Ovary (tissue), 9 donors: Measurements from ENCODE around the gene PLCD1. TPM values are rescaled to one million over a fixed set of nuclear protein-coding genes. Genes with fewer than 3 reads are reported as not detected.

Experiments used
- DNase-seq, 5 donors: peaks; one replicate each; pipeline ENCODE4 v3.0.0-alpha.2; 2019 to 2020
- H3K27ac ChIP-seq, 2 donors: fragments of 200-600 bp; one replicate each; pipeline versions ENCODE4 v1.5.1 to v1.8.0; 2019 to 2022
- H3K27me3 ChIP-seq: fragments of 200-600 bp; one replicate; pipeline ENCODE4 v1.8.0; 2022
- H3K36me3 ChIP-seq: fragments of 200-600 bp; sonication (generic); one replicate; pipeline ENCODE4 v1.5.1; 2019
- H3K4me1 ChIP-seq: one replicate; pipeline ENCODE4 v1.8.1; 2013; ENCODE audit warnings: mild to moderate bottlenecking, moderate library complexity; ENCODE audit not compliant: insufficient read depth
- H3K4me3 ChIP-seq: fragments of 200-600 bp; sonication (generic); one replicate; pipeline ENCODE4 v1.5.1; 2017
- H3K9me3 ChIP-seq, 2 donors: fragments of 200-600 bp in 1 of 2; sonication (generic) in 1 of 2; one replicate each; pipeline versions ENCODE4 v1.5.1 to v1.8.1; 2013 to 2019; ENCODE audit warnings: mild to moderate bottlenecking in 1 of 2, moderate library complexity in 1 of 2
- CTCF ChIP-seq, 3 donors: fragments of 450-650 bp in 2 of 3; fragments of 200-600 bp in 1 of 3; IDR thresholded peaks; one replicate each; pipeline versions ENCODE4 v1.5.1 to v1.8.0; 2016 to 2022; ENCODE audit warnings: antibody characterized with exemption in 3 of 3, mild to moderate bottlenecking in 1 of 3
- EP300 ChIP-seq: sonication (generic); formaldehyde crosslinking; IDR thresholded peaks from one replicate; pipeline ENCODE4 v1.6.1; 2017; ENCODE audit warnings: antibody characterized with exemption
- POLR2A ChIP-seq: fragments of 450-650 bp; IDR thresholded peaks from one replicate; pipeline ENCODE4 v1.6.1; 2017; ENCODE audit warnings: antibody characterized with exemption, mild to moderate bottlenecking, moderate library complexity
- WGBS, 3 donors: extraction: QIAGEN DNeasy Blood & Tissue Kit in 1 of 3; methylation state at CpG; one replicate each; pipeline versions ENCODE4 v1.1.5 to v1.1.7; 2013 to 2017; 5-methylcytosine and 5-hydroxymethylcytosine counted together
- intact Hi-C, 4 donors: fragments of 100-400 bp; cut with DNase I; formaldehyde crosslinking; loops; one replicate each; pipeline versions ENCODE4 v1.11.0 to v1.15.1; 2022 to 2023
- polyA plus RNA-seq, 2 donors: library from polyadenylated mRNA; stranded (reverse); fragments of 200-250 nt in 1 of 2; fragments of 350-450 nt in 1 of 2; fragmentation: Illumina TruSeq in 1 of 2; extraction: RNeasy Lipid Tissue Mini Kit (QIAGEN cat#74804) in 1 of 2; gene quantifications; one replicate each; pipeline ENCODE4 v1.2.3, GENCODE V29; 2013 to 2014
- total RNA-seq, 7 donors: library from RNA; depleted of rRNA in 2 of 7; stranded (reverse); fragments of >200 nt in 2 of 7; fragmentation: NEBNext Ultra II Directional in 3 of 7; extraction: Animal tissue kit (Norgen Biotek cat#: 25700) in 3 of 7; gene quantifications; one replicate each; pipeline versions ENCODE4 v1.1.0 to v1.2.4, GENCODE V29; 2016 to 2023
- donor health status: DM: no; HTN: no; CAD: no; lungs with moderate emphysema.
- donor health status: DM: no; HTN: no; CAD: no.
- donor health status: Bipolar disorder and iron deficiency.
- donor health status: DM: yes; HTN: yes; CAD: no.
- donor health status: DM: no; HTN: no; CAD: no.
- donor health status: DM: yes; HTN: yes; CAD: no.

Gene PLCD1
- total and polyA plus RNA-seq, 9 donors = 12.3 to 62.3 (median 27.0) TPM

GRCh38 chr3:37993067-37993455, 36.4 kb downstream of the PLCD1 start:
- Histone ChIP-seq H3K36me3 (no peaks in the 10 kb centered on the region), H3K9me3 (no peaks in the 10 kb centered on the region), H3K4me1 (peaks cover 3% of the 10 kb centered on the region), H3K27me3 (no peaks in the 10 kb centered on the region), H3K27ac (no peak overlapping the region), H3K4me3 (no peak overlapping the region)
- TF ChIP-seq CTCF (IDR thresholded peaks at IDR 0.05) (no peak), POLR2A (no peak), EP300 (no peak)
- no peak for DNase-seq
- intact Hi-C loops = no loop called here
- WGBS, 3 donors = 86 to 91% (median 87%) methylated on average over 8 of the region's 8 CpGs

DNA sequence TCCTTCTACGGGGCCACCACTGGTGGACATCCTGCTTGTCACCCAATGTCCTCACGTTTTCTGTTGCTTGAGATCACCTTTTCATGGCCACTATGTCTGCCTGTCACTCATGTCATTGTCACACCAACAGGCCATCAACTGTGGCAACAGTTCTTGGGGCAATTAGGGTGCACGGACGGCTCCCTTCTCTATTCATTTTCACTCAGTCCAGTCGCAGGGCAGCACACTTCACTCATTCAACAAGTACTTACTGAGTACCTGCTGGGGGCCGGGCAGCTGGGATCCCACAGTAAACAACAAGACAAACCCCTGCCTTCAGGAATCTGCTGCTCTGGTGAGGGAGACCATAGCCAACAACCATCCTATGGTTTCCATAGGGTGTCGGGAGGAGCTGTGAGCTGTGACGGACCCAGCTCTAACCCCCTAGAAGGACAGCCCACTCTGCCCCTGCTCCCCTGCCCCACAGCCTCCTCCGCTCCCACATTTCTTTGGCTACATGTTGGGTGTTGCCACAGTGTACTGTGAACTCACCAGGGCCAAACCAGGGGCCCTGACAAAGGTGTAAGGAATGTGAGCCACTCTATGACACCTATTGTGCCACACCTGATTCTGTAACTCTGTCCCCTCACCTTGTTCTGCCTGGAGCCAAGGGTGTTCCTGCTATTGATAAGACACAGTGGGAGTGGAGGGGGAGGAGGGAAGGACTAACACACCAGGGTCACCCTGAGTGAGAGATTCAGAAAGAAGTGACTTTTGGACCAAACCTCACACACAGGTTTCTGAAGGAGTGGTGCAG, 37.0 kb downstream of the PLCD1 start:
- Histone ChIP-seq H3K36me3 (no peaks in the 10 kb centered on the region), H3K4me1 (peaks cover 2% of the 10 kb centered on the region), H3K27me3 (no peaks in the 10 kb centered on the region), H3K4me3 (no peak overlapping the region), H3K9me3 (no peaks in the 10 kb centered on the region), H3K27ac (no peak overlapping the region)
- WGBS, 3 donors = 87 to 90% (median 89%) methylated on average over 9 of the region's 9 CpGs
- intact Hi-C loops = no loop called here
- DNase-seq = peak in 1 of 5 donors; percentile 26
- TF ChIP-seq CTCF (IDR thresholded peaks at IDR 0.05) (no peak), EP300 (no peak), POLR2A (no peak)

DNA sequence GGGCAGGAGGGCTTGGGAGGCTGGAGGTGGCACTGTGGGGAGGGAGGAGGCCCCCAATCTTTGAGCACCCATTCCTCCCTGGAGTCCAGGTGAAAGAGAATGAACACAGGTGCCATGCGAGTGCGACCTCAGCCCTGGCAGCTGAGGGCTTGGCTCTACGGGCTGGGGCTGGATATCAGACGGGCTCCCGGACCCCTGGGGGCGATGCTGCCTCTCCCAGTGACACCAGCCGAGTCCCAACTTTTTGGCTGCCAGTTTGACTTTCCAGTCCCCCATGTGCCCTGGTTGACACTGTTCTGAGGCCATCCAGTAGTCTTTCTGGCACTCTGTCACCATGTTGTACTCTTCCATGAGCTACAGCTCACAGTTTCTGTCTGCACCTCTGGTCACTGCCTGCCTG, 37.6 kb downstream of the PLCD1 start:
- DNase-seq = peak in 1 of 5 donors; percentile 32
- peaks cover 2% of the 10 kb centered on the region for H3K4me1 ChIP-seq
- H3K27me3 ChIP-seq = no peaks in the 10 kb centered on the region
- H3K4me3 ChIP-seq = no peak overlapping the region
- intact Hi-C loops = no loop called here
- no peak overlapping the region for H3K27ac ChIP-seq
- H3K9me3 ChIP-seq = no peaks in the 10 kb centered on the region
- H3K36me3 ChIP-seq = no peaks in the 10 kb centered on the region
- TF ChIP-seq POLR2A (no peak), CTCF (IDR thresholded peaks at IDR 0.05) (no peak), EP300 (no peak)
- WGBS, 3 donors = 80 to 88% (median 82%) methylated on average over 6 to 7 of the region's 7 CpGs

- Histone ChIP-seq H3K36me3 (no peaks in the 10 kb centered on the region), H3K4me1 (peaks cover 2% of the 10 kb centered on the region), H3K4me3 (no peak overlapping the region), H3K27ac (no peak overlapping the region), H3K9me3 (no peaks in the 10 kb centered on the region), H3K27me3 (no peaks in the 10 kb centered on the region)
- DNase-seq = no peak
- WGBS, 3 donors = 37 to 44% (median 44%) methylated on average over 6 of the region's 6 CpGs
- TF ChIP-seq CTCF (IDR thresholded peaks at IDR 0.05) = no peak
- no peak for TF ChIP-seq POLR2A
- TF ChIP-seq EP300 = no peak
- intact Hi-C loops = no loop called here
Observed at GRCh38 chr3:37991109-37991508, 38.3 kb downstream of the PLCD1 start.
